Activated CD4-positive, alpha-beta T cell treated with anti-CD3 and anti-CD28 coated beads for 4 hours (primary cell): Measurements from ENCODE around the gene OTOP2.
"Not testable (repeated sequence)": the region's sequence is repeated elsewhere in the genome, so short reads cannot be mapped to it uniquely, and the experiment has no call there.

Experiments used
- DNase-seq, 2 donors: peaks; one replicate each; pipeline ENCODE4 v3.0.0-alpha.2; 2020

Gene OTOP2

DNA sequence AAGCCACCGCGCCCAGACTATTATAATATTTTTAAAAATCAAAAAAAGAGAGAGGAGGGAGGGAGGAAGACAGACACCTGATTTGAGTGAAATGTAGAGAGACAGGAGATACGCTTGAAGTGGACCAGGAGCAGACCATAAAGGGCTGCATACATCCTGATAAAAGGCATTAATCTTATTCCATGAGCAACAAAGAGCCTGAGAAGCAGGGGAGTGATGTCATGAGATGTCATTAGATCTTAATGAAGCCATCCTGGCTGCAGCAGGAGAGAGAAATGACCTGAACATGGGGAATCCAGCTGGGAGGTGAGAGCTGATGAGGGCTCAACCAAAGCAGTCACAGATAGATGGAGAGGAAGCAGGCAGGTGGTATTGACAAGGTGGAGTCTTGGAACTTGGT is 53.7 kb downstream of the OTOP2 start:
- no peak for DNase-seq

DNA sequence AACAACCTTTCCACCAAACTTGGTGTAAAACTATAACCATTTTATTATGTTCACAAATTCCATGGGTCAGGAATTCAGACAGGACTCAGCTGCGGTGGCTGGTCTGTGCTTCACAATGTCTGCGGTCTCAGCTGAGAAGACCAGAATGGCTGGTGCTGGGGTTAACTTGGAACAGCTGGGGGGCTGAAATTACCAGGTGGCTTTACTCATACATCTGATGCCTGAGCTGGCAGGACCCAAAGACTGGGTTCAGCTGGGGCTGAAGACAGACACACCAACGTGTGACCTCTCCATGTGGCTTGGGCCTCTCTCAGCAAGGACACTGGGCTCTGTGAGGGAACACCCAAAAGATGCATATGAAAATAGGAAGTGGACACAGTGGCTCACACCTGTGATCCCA is 54.2 kb downstream of the OTOP2 start:
- DNase-seq, result no peak

DNA sequence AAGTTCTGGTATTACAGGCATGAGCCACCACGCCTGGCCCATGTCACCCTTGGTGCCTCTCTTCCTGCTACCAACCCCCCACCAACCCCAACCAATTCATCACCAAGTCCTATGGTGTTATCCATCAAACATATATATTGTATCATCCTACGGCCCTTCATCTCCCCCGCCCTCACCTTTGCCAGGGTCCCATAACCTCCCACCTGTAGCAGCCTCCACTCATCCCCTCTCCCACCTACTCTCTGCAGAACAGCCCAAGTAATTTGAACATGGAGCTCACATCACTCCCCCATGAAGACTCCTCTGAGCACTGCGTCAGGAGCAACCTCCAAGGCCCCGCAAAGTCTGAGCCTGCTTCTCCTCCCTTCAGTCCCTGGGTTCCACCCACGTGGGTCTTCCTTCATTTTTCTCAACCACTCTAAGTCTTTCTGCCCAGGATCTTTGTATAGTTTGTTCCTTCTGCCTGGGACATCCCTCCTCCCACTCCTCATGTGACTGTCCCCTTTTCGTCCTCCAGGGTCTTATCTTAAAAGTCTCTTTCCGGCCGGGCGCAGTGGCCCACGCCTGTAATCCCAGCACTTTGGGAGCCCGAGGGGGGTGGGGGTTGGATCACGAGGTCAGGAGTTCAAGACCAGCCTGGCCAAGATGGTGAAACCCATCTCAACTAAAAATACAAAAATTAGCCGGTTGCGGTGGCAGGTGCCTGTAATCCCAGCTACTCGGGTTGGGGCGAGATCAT is 55.5 kb downstream of the OTOP2 start:
- no peak for DNase-seq

DNA sequence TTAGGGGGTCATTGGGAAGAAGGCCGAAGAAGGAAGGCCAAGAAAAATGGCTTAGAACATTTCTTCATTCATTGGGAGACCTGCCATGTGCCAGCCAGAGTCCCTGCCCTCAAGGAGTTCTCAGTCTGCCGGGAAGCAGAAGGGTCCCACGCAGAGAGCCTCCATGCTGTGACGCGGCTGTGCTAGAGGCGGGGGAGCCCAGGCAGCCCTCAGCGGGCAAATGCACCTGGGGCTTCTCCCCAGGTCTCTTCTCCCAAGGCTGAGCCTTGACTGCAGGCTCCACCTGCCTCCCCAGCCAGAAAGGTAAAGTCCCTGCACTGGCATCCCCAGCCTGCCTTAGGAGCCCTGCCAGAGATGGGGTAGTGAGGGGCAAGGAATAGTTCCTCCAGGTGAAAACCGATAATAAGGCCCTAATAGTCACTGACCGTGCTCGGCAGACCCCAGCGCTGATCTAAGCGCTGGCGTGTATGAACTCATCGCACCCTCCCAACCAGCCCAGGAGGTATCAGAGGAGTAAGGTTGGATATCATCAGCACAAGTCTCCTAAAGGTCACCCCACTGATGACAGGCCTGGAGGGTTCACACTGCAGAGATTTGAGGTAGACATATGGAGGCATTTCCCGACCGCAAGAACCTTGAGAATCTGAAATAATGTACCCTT is 57.4 kb downstream of the OTOP2 start:
- DNase-seq, result no peak

DNA sequence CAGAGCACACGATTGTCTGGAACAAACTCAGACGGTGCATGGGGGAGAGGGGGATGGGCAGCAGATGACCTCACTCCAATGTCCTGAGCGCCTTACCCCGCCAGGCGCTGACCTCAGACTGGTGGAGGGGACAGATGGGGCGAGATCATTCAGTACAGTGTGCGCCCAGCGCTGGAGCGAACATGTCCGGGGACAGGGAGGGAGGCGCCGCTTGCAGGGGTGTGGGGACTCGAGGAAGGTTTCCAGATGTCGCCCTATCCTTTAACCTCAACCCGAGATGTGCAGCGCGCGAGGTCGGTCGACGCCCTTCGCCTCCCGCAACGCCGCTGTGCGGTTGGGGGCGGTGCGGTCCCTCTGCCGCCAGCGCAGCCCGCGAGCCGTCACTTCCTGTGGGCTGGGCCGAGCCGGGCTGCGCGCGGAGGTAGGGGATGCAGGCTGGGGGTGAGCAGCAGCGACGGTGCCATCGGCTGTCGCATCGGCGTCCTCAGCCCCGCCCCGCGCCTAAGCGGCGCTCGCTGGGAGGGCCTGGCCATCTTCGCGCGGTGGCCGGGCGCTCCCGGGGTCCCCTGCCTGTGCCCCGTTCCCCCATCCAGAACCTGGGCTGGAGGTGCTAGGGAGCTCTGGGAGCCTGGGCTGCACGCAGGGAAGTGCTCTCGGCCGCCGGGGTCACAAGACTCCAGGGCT is 58.0 kb downstream of the OTOP2 start:
- peak; percentile 66 to 77 for DNase-seq

DNA sequence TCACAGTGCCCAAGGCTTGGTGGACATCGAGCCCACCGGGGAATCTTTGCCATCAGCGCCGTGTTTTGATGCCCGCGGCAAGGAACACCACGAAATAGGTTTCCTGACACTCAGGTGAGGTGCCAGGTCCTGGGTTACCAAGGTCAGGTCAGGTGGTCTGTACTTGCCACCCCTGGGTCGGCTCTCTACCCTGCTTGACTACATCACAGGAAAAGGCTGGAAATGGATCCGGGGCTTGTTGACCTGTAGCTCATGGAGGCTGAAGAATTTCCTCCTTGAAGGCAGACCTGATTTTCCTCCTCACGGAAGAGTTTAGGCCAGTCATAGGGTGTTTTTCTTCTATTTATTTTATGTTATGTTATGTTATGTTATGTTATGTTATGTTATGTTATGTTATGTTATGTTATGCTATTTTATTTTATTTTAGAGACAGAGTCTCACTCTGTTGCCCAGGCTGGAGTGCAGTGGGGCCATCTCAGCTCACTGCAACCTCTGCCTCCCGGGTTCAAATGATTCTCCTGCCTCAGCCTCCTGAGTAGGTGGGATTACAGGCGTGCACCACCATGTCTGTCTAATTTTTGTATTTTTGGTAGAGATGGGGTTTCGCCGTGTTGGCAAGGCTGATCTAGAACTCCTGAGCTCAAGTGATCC is 58.7 kb downstream of the OTOP2 start:
- not testable (repeated sequence) for DNase-seq
